ENCODE results near the gene TMCO4.
"Not testable (repeated sequence)": the region's sequence is repeated elsewhere in the genome, so short reads cannot be mapped to it uniquely, and the experiment has no call there.

TMCO4 gene

DNA sequence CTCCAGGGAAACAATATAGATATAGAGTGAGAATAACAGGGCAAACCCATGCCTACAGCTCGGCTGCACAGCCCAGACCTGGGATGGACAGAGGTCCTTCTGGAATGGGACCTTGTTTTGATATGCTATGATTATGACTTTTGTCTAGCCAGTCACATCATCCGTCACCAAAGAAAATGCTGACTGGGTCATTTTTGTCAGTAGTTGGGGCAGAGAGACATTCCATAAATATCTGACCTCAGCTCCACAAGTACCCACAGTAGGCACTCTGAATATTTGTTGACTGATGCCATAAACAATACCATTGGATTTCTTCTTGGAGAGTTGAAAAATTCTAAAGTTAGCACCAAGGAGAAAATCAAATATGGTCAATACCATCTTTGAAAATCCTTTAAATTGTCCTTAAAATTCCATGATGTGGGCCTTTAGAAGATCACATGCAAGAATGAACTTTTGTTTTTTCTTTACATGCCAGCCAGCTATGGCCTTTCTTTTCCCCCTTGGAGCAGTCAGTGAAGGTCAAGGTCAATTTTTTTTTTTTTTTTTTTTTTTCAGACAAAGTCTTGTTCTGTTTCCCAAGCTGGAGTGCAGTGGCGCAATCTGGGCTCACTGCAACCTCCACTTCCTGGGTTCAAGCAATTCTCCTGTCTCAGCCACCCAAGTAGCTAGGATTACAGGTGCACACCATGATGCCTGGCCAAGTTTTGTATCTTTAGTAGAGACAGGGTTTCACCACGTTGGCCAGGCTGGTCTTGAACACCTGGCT lies 7.3 kb downstream of the TMCO4 start:
- Histone ChIP-seq H3F3A (ENCODE audit: insufficient read depth, low read length) (no peaks in the 10 kb centered on the region), H3K27ac (ENCODE audit: low read depth, low read length, poor library complexity, severe bottlenecking) (no peak overlapping the region), H3K4me1 (ENCODE audit: insufficient read depth, low read length, severe bottlenecking) (peaks cover 2% of the 10 kb centered on the region), H3K4me2 (ENCODE audit: low read length) (no peak overlapping the region), H4K20me1 (ENCODE audit: insufficient read depth, low read length) (no peaks in the 10 kb centered on the region), H3K9ac (ENCODE audit: low read length) (no peak overlapping the region), H3K27me3 (ENCODE audit: insufficient read depth, low read length) (no peaks in the 10 kb centered on the region), H3K4me3 (ENCODE audit: low read depth, low read length, poor library complexity, severe bottlenecking) (no peak overlapping the region), H3K36me3 (ENCODE audit: insufficient read depth, low read length) (peaks cover 13% of the 10 kb centered on the region), H3K9me3 (ENCODE audit: low read length) (no peaks in the 10 kb centered on the region), H3K9me2 (ENCODE audit: low read depth, low read length) (no peaks in the 10 kb centered on the region), H3K79me2 (ENCODE audit: insufficient read depth, low read length) (no peaks in the 10 kb centered on the region), H2AFZ (ENCODE audit: low read length) (no peak overlapping the region)
- TF ChIP-seq EZH2 (IDR thresholded peaks at IDR 0.05; ENCODE audit: borderline replicate concordance, low read length) (no peak), CTCF (IDR thresholded peaks at IDR 0.05; ENCODE audit: low read length) (no peak)

- not testable (repeated sequence) for H3K9me3 ChIP-seq (ENCODE audit: low read length)
These were observed 9.4 kb downstream of the TMCO4 start for GRCh38 chr1:19790061-19790975.

DNA sequence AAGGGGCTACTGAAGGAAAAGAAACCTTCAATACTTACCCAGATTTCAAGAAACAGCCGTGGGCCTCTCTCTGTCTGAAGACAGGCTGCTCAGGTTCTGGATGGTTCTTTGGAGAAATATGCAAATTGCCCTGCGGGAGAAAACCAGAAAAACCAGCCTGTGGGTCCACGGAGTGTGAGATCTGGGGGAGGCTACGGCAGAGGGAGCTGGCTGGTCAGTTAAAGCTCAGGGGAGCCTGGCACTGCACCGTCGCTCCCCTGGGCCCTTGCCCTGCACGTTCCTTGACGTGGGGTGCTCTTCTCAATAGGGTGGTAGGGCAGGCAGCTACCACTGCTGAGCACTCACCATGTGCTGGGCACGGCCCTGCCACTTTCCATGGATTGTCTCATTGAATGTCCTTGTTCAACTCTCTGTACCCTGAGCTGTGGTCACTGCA lies 12.7 kb downstream of the TMCO4 start:
- Histone ChIP-seq H3K9me2 (ENCODE audit: low read depth, low read length) (no peaks in the 10 kb centered on the region), H3K9me3 (ENCODE audit: low read length) (no peaks in the 10 kb centered on the region), H4K20me1 (ENCODE audit: insufficient read depth, low read length) (no peaks in the 10 kb centered on the region), H3K27ac (ENCODE audit: low read depth, low read length, poor library complexity, severe bottlenecking) (no peak overlapping the region), H3K36me3 (ENCODE audit: insufficient read depth, low read length) (peaks cover 8% of the 10 kb centered on the region), H3K27me3 (ENCODE audit: insufficient read depth, low read length) (no peaks in the 10 kb centered on the region), H2AFZ (ENCODE audit: low read length) (no peak overlapping the region), H3K4me1 (ENCODE audit: insufficient read depth, low read length, severe bottlenecking) (peaks cover 9% of the 10 kb centered on the region), H3K4me3 (ENCODE audit: low read depth, low read length, poor library complexity, severe bottlenecking) (no peak overlapping the region), H3K9ac (ENCODE audit: low read length) (no peak overlapping the region; the same call in 1 of the 2 replicates), H3K4me2 (ENCODE audit: low read length) (peak overlapping the region; percentile 37; the same call in 1 of the 2 replicates), H3K79me2 (ENCODE audit: insufficient read depth, low read length) (no peaks in the 10 kb centered on the region), H3F3A (ENCODE audit: insufficient read depth, low read length) (no peaks in the 10 kb centered on the region)
- TF ChIP-seq CTCF (IDR thresholded peaks at IDR 0.05; ENCODE audit: low read length) (no peak), EZH2 (IDR thresholded peaks at IDR 0.05; ENCODE audit: borderline replicate concordance, low read length) (no peak)

More at GRCh38 chr1:19790061-19790975, 9.4 kb downstream of the TMCO4 start:
- H3K36me3 ChIP-seq (ENCODE audit: insufficient read depth, low read length) = peaks cover 13% of the 10 kb centered on the region
- H3K79me2 ChIP-seq (ENCODE audit: insufficient read depth, low read length); H3F3A ChIP-seq (ENCODE audit: insufficient read depth, low read length); H3K4me3 ChIP-seq (ENCODE audit: low read depth, low read length, poor library complexity, severe bottlenecking); H3K27me3 ChIP-seq (ENCODE audit: insufficient read depth, low read length); H3K9ac ChIP-seq (ENCODE audit: low read length); H3K27ac ChIP-seq (ENCODE audit: low read depth, low read length, poor library complexity, severe bottlenecking); H3K4me1 ChIP-seq (ENCODE audit: insufficient read depth, low read length, severe bottlenecking); H3K4me2 ChIP-seq (ENCODE audit: low read length); H2AFZ ChIP-seq (ENCODE audit: low read length); H4K20me1 ChIP-seq (ENCODE audit: insufficient read depth, low read length); H3K9me2 ChIP-seq (ENCODE audit: low read depth, low read length): not testable (repeated sequence)
